ENCODE data around the gene CLDN5.
"Not testable (repeated sequence)": the region's sequence is repeated elsewhere in the genome, so short reads cannot be mapped to it uniquely, and the experiment has no call there.

Gene CLDN5

GRCh38 chr22:19555651-19556050 lies 31.4 kb upstream of the CLDN5 start:
- no peak for TF ChIP-seq CTCF (IDR thresholded peaks at IDR 0.05; ENCODE audit: low read depth, low read length)
- no peak overlapping the region for H3K4me3 ChIP-seq (replicated peaks in 1 of 2; ENCODE audit: low read depth in 2 of 2, low read length in 2 of 2)
- no peak for DNase-seq (ENCODE audit: low read depth in 2 of 2)

GRCh38 chr22:19554834-19555404 lies 30.7 kb upstream of the CLDN5 start:
- DNase-seq (ENCODE audit: low read depth in 2 of 2), result peak; percentile 29 to 33
- TF ChIP-seq CTCF (IDR thresholded peaks at IDR 0.05; ENCODE audit: low read depth, low read length), result peak; percentile 26
- H3K4me3 ChIP-seq (replicated peaks in 1 of 2; ENCODE audit: low read depth in 2 of 2, low read length in 2 of 2), result no peak overlapping the region

GRCh38 chr22:19553201-19553600 lies 29.0 kb upstream of the CLDN5 start:
- no peak for TF ChIP-seq CTCF (IDR thresholded peaks at IDR 0.05; ENCODE audit: low read depth, low read length)
- DNase-seq (ENCODE audit: low read depth in 2 of 2), result no peak
- no peak overlapping the region for H3K4me3 ChIP-seq (replicated peaks in 1 of 2; ENCODE audit: low read depth in 2 of 2, low read length in 2 of 2)

GRCh38 chr22:19550382-19550781 lies 26.2 kb upstream of the CLDN5 start:
- no peak for DNase-seq (ENCODE audit: low read depth in 2 of 2)
- no peak for TF ChIP-seq CTCF (IDR thresholded peaks at IDR 0.05; ENCODE audit: low read depth, low read length)
- no peak overlapping the region for H3K4me3 ChIP-seq (replicated peaks in 1 of 2; ENCODE audit: low read depth in 2 of 2, low read length in 2 of 2)

GRCh38 chr22:19549428-19549827 lies 25.2 kb upstream of the CLDN5 start:
- TF ChIP-seq CTCF (IDR thresholded peaks at IDR 0.05; ENCODE audit: low read depth, low read length), result no peak
- no peak overlapping the region for H3K4me3 ChIP-seq (replicated peaks in 1 of 2; ENCODE audit: low read depth in 2 of 2, low read length in 2 of 2)
- no peak for DNase-seq (ENCODE audit: low read depth in 2 of 2)

GRCh38 chr22:19548964-19549363 lies 24.8 kb upstream of the CLDN5 start:
- no peak for DNase-seq (ENCODE audit: low read depth in 2 of 2)
- no peak for TF ChIP-seq CTCF (IDR thresholded peaks at IDR 0.05; ENCODE audit: low read depth, low read length)
- H3K4me3 ChIP-seq (replicated peaks in 1 of 2; ENCODE audit: low read depth in 2 of 2, low read length in 2 of 2), result no peak overlapping the region

GRCh38 chr22:19548427-19548826 lies 24.2 kb upstream of the CLDN5 start:
- H3K4me3 ChIP-seq (replicated peaks in 1 of 2; ENCODE audit: low read depth in 2 of 2, low read length in 2 of 2); DNase-seq (ENCODE audit: low read depth in 2 of 2): not testable (repeated sequence)
